Endothelial cell (in vitro differentiated cells): ENCODE measurements around the gene ZBTB40. TPM values are rescaled to one million over a fixed set of nuclear protein-coding genes. Genes with fewer than 3 reads are reported as not detected.
A peak's percentile ranks its signal among the peaks of the same experiment; 100 is the strongest.

Experiments
- DNase-seq: peaks from one replicate; pipeline ENCODE4 v3.0.0; 2021; ENCODE audit warnings: low spot score
- H3K27ac Mint-ChIP-seq: one replicate; pipeline ENCODE4 v1.8.0; 2021; ENCODE audit warnings: mixed read lengths, inconsistent platforms; ENCODE audit not compliant: unreplicated experiment
- H3K27me3 Mint-ChIP-seq: one replicate; pipeline ENCODE4 v1.8.0; 2021; ENCODE audit warnings: mild to moderate bottlenecking, moderate library complexity, mixed read lengths, inconsistent platforms; ENCODE audit not compliant: unreplicated experiment
- H3K36me3 Mint-ChIP-seq: one replicate; pipeline ENCODE4 v1.8.0; 2021; ENCODE audit warnings: mild to moderate bottlenecking, low read depth, mixed read lengths, inconsistent platforms; ENCODE audit not compliant: unreplicated experiment
- H3K4me1 Mint-ChIP-seq: one replicate; pipeline ENCODE4 v1.8.0; 2021; ENCODE audit warnings: mild to moderate bottlenecking, mixed read lengths, inconsistent platforms; ENCODE audit not compliant: unreplicated experiment
- H3K4me3 Mint-ChIP-seq: one replicate; pipeline ENCODE4 v1.8.0; 2021; ENCODE audit warnings: mild to moderate bottlenecking, mixed read lengths, inconsistent platforms; ENCODE audit not compliant: unreplicated experiment
- H3K9me3 Mint-ChIP-seq: one replicate; pipeline ENCODE4 v1.8.0; 2021; ENCODE audit warnings: mixed read lengths, inconsistent platforms; ENCODE audit not compliant: unreplicated experiment
- CTCF ChIP-seq: fragments of 200-600 bp; sonication (generic); IDR thresholded peaks from one replicate; pipeline ENCODE4 v1.5.0; 2021; ENCODE audit warnings: antibody characterized with exemption; ENCODE audit not compliant: unreplicated experiment
- total RNA-seq: library from RNA; stranded (reverse); fragmentation: NEBNext Ultra II Directional; extraction: Animal tissue kit (Norgen Biotek cat#: 25700); gene quantifications from one replicate; pipeline ENCODE4 v1.2.1, GENCODE V29; 2021; ENCODE audit not compliant: unreplicated experiment

Gene ZBTB40
- total RNA-seq, 1 donor from 2014 or later, result 18.9 TPM

GRCh38 chr1:22487781-22488180, 36.1 kb downstream of the ZBTB40 start:
- no peak for TF ChIP-seq CTCF
- Mint-ChIP-seq H3K9me3 (peaks cover 4% of the 10 kb centered on the region), H3K27ac (no peak overlapping the region), H3K27me3 (no peaks in the 10 kb centered on the region), H3K4me1 (peaks cover 26% of the 10 kb centered on the region), H3K36me3 (no peaks in the 10 kb centered on the region), H3K4me3 (no peak overlapping the region)
- peak; percentile 40 for DNase-seq

DNA sequence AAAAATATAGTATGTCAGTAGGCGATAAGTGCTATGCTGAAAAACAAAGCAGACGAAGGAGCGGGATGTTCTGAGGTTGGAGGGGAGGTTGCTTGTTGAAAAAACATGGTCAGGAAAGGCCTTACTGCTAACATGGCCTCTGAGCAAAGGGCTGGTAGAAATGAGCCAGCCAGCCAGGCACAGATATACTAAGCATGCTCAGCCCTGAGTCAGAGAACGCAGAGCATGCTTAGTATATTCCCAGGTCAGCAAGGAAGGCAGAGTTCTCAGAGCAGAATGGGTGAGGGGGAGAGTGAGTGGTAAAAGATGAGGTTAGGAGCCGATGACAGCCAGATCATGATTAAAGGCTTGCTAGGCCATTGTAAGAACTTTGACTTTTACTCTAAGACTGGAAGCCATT, 36.7 kb downstream of the ZBTB40 start:
- Mint-ChIP-seq H3K27ac (no peak overlapping the region), H3K4me1 (peaks cover 29% of the 10 kb centered on the region), H3K9me3 (peaks cover 4% of the 10 kb centered on the region), H3K36me3 (no peaks in the 10 kb centered on the region), H3K27me3 (no peaks in the 10 kb centered on the region), H3K4me3 (no peak overlapping the region)
- no peak for TF ChIP-seq CTCF
- peak; percentile 26 for DNase-seq

DNA sequence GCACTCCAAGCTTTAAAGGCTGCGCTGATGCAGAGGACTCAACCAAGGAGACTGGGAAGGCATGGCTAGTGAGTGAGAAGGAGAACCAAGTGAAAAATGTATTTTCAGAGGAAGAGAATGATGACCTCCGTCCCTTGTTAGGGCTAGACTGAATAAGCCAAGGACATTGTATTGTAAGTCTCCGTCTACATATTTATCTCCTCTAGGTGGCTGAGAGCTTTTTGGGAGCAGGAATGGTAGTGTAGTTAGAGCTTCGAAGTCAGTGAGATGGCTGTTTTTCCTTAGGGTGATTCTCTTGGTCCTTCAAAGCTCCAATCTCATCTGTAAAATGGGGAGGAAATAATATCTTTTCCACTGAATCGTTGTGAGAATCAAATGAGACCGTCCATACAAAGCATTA, 37.6 kb downstream of the ZBTB40 start:
- TF ChIP-seq CTCF, result no peak
- no peak overlapping the region for H3K27ac Mint-ChIP-seq
- peaks cover 36% of the 10 kb centered on the region for H3K4me1 Mint-ChIP-seq
- H3K4me3 Mint-ChIP-seq, result no peak overlapping the region
- H3K36me3 Mint-ChIP-seq, result no peaks in the 10 kb centered on the region
- H3K9me3 Mint-ChIP-seq, result peaks cover 4% of the 10 kb centered on the region
- no peak for DNase-seq
- peaks cover 1% of the 10 kb centered on the region for H3K27me3 Mint-ChIP-seq

DNA sequence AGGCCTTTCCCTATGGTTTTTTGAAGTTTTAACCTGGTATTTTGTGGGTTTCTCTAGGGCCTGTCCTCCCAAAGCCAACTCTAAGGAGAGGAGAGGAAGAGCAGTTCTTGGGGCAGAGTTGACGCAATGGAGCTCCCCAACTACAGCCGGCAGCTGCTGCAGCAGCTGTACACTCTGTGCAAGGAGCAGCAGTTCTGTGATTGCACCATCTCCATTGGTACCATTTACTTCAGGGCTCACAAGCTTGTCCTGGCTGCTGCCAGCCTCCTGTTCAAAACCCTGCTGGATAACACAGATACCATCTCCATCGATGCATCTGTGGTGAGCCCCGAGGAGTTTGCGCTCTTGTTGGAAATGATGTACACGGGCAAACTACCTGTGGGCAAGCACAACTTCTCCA, 38.2 kb downstream of the ZBTB40 start:
- Mint-ChIP-seq H3K36me3 (no peaks in the 10 kb centered on the region), H3K4me1 (peaks cover 37% of the 10 kb centered on the region), H3K4me3 (no peak overlapping the region), H3K27me3 (peaks cover 1% of the 10 kb centered on the region), H3K9me3 (peaks cover 4% of the 10 kb centered on the region), H3K27ac (no peak overlapping the region)
- TF ChIP-seq CTCF, result no peak
- no peak for DNase-seq

GRCh38 chr1:22490309-22490708, 38.7 kb downstream of the ZBTB40 start:
- Mint-ChIP-seq H3K4me1 (peaks cover 37% of the 10 kb centered on the region), H3K27ac (no peak overlapping the region), H3K4me3 (no peak overlapping the region), H3K27me3 (peaks cover 1% of the 10 kb centered on the region), H3K9me3 (no peaks in the 10 kb centered on the region), H3K36me3 (no peaks in the 10 kb centered on the region)
- DNase-seq, result no peak
- TF ChIP-seq CTCF, result no peak
